ENCODE results near the gene CCDC80. TPM values are rescaled to one million over a fixed set of nuclear protein-coding genes. Genes with fewer than 3 reads are reported as not detected.

CCDC80 gene
- total RNA-seq, 1 donor from 2014 or later, result 143 TPM

DNA sequence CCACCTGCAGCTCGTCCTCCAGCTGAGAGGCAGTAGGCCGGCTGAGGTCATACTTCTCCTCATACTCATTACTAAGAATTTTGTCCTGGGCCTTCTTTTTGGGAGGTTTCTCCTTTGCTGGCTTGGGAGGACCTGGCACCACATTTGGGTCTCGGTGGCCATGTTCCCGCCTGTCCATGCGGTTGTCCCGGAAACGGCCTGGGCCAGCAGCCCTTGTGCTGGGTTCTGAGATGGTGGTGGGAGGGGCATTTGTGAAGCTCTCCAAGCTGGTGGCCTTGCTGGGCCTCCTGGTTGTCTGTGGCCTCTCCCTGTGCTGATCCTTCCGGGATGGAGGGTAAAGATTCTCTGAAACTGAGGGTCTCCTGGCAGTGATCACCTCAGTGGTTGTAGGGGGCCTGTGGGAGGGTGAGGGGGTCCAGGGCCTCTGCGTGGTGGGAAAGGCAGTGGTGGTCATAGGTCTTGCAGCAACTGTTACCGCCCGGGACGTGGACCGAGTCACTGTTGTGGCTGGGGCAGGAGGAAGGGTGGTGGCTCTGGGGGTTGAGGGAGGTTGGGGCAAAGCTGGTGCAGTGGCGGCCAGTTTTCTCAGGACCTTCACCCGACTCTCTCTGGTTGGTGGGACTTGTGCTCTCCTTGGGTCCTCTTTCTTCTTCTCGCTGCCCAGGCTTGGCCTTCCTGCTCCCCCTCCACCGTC, 2.5 kb downstream of the CCDC80 start:
- DNase-seq (ENCODE audit: low spot score) (no peak), ATAC-seq (peak; percentile 29)
- intact Hi-C loops (cut with DNase I), result no loop called here

DNA sequence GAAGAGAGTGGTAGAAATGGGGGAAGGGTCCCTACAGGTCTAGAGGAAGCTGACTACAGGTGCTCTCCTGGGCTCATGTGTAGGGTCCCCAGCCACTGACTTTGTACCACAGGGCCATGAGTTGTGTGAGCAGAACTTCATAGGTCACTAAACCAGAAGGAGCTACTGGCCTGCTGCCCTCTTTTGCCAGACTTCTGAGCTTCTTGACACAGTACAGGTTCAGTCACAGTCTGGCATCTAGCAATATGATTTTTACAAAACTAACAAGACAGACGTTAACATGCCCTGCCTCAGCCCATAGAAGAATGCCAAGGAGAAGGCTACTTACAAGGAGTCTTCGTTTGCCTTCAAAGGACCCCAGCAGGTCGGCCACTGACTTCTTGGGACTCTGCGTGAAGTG, 3.2 kb downstream of the CCDC80 start:
- intact Hi-C loops (cut with DNase I), result no loop called here
- DNase-seq (ENCODE audit: low spot score), result no peak
- no peak for ATAC-seq

DNA sequence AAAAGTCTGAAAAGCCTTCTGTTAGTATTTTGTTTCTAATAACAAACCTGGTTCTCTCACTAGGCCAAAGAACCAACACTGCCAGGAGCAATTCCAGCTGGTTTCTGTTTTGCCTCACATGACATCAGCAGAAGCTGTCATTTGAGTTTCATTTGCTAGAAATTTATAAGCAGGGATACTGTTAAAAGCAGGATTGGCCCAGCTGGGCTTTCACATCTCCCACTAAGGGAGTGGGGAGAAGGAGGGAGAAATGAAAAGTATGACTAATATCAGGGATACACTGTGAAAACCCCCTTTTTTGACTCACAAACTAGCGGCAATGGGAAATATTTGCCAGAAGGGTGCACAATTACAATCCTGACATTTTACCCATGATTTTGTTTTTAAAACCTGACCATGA, 5.3 kb downstream of the CCDC80 start:
- DNase-seq (ENCODE audit: low spot score), result no peak
- intact Hi-C loops (cut with DNase I), result no loop called here
- ATAC-seq, result peak; percentile 33

DNA sequence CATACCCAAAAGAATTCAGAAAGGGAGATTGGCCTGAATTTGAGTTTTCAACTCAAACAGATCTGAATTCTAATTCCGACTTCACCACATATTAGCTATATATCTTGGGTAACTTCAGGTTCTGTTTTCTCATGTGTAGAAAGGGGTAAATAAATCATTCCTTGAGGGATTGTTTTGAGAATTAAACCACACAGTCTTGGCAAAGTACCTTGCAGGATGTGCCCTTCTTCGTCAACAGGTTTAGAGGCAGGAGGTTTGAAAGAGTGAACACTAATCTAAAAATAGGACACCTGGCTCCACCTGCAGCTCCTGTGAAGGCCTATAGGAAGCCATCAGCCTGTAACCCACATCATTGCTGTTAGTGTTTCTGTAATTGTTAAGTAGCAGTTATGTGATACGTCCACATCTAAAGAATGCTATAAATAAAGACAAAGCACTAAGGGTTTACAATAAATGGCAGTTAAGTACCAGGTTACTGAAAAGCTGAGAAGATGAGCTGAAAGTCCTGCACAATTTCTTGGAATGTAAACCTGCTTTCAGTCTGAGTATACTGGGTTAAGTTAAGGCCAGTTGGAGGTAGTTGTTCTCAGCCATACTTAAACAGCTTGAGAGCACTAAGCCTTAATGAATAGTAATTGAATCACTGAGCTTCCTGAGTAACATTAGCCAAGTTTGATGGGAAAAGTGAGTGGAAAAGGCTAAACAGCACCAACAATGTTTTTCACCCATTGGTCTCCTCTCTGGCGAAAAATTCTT, 6.0 kb downstream of the CCDC80 start:
- ATAC-seq, result no peak
- no peak for DNase-seq (ENCODE audit: low spot score)
- intact Hi-C loops (cut with DNase I), result no loop called here

DNA sequence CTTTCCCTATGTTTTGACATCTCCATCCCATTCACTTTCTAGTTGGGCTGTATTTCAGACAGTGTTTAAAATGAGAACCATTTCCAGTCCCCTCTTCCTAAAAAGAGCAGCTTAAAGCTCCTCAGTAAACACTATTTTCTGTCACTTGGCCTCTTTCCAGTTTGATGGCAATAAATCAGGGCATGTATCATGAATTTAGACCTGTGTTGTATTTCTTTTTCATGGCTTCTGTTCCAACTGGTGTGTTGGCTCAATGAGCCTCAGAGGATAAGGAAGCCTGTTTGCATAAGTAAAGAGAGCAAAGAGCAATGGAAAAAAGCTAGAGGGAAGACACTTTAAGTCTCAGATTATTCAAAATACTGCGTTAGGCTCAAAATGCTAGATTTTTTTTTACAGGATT, 7.2 kb downstream of the CCDC80 start:
- ATAC-seq (no peak), DNase-seq (ENCODE audit: low spot score) (no peak)
- intact Hi-C loops (cut with DNase I), result no loop called here

DNA sequence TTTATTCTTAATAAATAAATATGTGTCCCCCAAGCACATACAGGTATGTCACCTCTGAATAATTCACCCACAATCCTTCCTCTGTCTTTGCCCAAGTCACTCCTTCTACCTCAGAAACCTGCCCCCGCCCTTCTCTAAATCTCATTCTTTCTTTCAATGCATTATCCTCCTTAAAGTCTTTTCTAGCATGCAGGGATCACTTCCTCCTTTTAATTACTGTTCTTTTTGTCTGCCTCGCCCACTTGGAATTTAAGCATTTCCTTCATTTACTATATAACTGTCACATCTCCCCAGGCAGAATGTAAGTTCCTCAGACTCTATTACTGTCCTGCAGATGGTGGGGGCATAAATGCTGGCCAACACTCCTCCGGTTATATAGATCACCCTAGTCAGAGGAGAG, 7.8 kb downstream of the CCDC80 start:
- ATAC-seq (no peak), DNase-seq (ENCODE audit: low spot score) (no peak)
- intact Hi-C loops (cut with DNase I), result no loop called here

DNA sequence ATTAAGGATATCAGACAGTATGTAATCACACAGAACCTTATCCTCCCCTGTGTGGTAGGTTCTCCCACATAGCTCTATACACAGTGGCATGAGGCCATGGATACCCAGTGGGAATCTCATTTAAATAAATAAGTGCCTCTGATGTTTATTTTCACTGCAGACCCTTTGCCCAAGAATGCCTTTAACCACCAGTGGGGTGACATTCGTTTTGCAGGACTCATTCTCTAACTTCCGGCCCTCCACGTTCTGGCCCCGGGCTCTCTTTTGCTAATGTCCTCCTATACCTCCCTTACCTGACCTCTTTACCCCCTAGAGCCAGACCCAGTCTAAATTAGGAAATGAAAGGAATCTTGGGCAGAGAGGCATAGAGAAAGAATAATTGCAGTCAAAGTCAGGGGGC, 8.3 kb downstream of the CCDC80 start:
- intact Hi-C loops (cut with DNase I), result no loop called here
- ATAC-seq, result no peak

DNA sequence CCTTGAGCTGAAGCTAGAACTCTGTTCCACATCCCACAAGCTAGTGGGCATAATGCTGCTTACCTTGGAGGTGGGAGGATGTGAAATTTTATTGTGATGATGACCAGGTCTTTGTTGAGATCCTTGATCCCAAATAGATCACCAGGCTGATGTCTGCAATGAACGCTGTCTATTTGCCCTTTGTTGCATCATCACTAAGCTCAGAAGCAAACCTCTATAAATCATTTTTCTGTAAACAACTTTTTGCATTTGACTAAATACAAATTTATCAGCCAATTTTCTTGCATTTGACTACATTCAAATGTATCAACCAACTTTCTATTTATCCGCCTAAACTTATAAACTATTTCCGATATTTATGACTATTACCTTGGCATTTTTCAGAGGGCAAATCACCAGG, 9.7 kb downstream of the CCDC80 start:
- intact Hi-C loops (cut with DNase I), result no loop called here

More for the DNA sequence above, 8.3 kb downstream of the CCDC80 start:
- no peak for DNase-seq (ENCODE audit: low spot score)

DNA sequence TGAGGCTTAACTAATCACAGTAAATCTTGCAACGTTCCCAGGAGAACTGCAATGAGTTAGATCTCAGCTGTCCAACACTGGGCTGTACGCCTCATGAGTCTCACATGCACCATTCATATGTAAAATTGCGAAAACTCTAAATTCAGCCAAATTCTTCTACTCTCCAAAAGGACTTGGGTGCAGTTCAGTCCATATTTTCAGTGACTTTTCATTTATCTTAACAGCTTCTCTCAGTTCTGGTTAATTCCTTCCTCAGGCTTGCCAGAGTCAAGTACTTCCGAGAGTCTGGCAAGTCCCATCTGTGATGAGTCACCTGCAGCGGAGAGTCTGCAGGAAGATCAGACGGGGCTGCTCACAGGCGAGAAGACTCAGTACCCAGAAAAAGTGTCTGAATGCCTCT, 11.5 kb downstream of the CCDC80 start:
- intact Hi-C loops (cut with DNase I), result no loop called here
- DNase-seq (ENCODE audit: low spot score), result no peak
- ATAC-seq, result peak; percentile 88

More for the DNA sequence above, 9.7 kb downstream of the CCDC80 start:
- ATAC-seq (no peak), DNase-seq (ENCODE audit: low spot score) (no peak)

DNA sequence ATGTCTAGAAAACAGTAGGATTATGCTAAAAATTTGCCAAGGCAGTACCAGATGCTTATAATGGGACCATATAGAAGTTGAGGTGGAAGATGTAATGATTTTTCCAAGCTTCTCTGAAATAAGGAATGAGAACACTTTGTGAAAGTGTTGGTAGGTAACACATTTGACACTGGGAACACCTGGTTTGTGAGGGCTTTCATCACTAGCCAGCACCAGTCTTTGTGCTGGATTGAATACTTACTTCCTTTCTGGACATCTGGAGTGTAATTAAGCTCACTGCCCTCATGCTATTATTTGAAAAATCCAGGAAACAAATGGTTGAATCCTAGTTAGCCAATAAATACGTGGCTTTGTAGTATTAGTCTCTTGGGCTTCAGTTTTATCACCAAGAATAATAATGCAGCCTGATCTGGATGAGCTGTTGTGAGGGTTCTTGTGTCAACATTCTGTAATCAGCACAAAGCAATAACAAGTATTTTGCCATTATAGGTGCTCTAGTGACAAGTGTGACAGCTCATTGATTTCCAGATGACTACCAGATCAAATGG, 12.9 kb downstream of the CCDC80 start:
- ATAC-seq (peak; percentile 10), DNase-seq (ENCODE audit: low spot score) (no peak)
- intact Hi-C loops (cut with DNase I), result no loop called here

DNA sequence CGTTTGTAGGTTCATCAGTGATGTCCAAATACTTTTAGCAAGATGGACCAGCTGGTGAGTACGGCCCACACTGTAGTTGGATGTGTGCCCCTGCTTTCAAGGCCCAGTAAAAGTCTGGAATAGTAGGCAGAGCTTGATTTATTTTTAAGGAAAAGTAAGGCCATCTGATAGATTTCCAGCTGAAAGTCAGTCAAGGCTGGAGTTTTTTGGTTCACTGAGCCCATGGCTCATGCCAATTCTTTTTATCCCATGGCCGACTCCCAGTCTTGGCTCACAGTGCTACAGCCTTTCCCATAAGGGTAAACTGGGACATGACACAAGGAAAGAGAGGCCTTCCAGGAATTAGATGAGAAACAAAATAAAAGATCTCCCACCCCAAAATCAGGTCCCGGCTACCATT, 13.5 kb downstream of the CCDC80 start:
- intact Hi-C loops (cut with DNase I), result no loop called here
- DNase-seq (ENCODE audit: low spot score) (no peak), ATAC-seq (peak; percentile 72)

DNA sequence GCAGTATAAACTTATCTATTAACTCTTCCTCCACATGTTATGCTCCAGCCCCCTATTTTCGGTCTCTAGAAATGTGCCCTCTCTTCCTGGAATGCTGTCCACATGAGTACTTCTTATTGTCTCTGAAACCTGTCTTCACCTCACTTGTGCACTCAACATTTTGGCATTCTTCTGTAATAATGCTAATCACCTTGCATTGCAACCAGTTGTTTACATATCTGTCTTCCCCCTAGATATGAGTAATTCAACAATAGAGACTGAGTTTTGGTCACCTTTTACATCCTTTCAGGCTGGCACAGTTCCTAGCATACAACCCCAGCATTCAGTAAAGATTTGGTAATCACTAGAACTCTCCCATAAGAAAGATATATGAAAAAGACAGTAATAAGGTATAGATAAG, 17.2 kb downstream of the CCDC80 start:
- intact Hi-C loops (cut with DNase I), result no loop called here
- ATAC-seq (no peak), DNase-seq (ENCODE audit: low spot score) (no peak)

DNA sequence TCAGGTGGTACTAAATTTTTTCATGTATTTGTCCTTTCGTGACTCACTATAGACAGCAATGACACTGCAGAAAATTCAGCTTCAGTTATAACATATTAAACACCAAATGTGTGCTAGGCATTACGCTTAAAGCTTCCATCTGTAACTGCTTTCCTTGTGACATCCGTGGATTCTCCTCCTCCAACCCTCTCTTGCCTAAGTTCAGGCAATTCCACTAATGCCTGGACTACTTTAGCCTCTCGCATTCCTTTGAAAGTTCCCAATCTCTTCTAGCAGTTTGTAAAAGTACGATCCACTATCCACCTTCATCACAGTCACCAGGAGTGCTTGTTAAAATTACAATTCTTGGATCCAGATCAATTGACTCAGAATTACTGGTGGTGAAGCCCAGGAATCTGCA, 17.7 kb downstream of the CCDC80 start:
- intact Hi-C loops (cut with DNase I), result no loop called here
- ATAC-seq, result no peak

DNA sequence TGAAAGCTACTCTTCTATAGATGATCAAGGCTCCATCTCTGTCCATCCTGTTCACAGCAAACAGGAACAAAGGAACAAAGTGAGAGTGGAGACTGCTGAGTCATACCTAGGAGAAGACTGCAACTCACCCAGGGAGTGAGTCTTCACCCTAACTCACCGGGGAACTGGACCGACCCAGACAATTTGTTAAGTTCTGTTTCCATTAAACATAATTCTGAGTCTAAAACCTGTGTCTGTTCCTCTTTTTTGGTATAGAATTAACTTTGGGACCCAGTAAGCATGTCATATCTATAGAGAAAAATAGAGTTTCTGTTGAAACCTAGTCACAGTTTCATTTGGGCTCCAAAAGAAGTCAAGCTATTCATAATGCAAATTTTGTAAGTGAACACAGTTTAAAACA, 21.6 kb downstream of the CCDC80 start:
- no peak for ATAC-seq
- intact Hi-C loops (cut with DNase I), result no loop called here
- no peak for DNase-seq (ENCODE audit: low spot score)

More for the DNA sequence above, 17.7 kb downstream of the CCDC80 start:
- DNase-seq (ENCODE audit: low spot score), result no peak

DNA sequence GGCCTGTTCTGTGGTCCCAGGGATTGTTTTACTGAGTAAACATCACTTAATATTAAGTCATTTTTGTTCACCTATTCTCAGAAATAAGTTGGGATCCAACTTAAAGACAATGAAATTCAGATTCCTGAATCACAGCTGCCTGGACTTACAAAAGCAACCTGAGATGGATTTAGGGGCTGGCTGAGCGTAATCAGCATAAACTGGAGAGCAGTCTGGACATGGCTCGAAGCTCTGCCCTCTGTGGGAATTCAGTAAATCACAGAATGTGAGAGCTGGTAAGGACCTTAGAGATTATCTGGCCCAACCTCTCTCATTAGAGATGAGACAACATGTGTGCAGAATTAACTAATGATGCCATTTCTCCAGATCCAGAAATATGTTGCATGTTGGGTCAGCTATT, 23.7 kb downstream of the CCDC80 start:
- ATAC-seq (no peak), DNase-seq (ENCODE audit: low spot score) (no peak)

DNA sequence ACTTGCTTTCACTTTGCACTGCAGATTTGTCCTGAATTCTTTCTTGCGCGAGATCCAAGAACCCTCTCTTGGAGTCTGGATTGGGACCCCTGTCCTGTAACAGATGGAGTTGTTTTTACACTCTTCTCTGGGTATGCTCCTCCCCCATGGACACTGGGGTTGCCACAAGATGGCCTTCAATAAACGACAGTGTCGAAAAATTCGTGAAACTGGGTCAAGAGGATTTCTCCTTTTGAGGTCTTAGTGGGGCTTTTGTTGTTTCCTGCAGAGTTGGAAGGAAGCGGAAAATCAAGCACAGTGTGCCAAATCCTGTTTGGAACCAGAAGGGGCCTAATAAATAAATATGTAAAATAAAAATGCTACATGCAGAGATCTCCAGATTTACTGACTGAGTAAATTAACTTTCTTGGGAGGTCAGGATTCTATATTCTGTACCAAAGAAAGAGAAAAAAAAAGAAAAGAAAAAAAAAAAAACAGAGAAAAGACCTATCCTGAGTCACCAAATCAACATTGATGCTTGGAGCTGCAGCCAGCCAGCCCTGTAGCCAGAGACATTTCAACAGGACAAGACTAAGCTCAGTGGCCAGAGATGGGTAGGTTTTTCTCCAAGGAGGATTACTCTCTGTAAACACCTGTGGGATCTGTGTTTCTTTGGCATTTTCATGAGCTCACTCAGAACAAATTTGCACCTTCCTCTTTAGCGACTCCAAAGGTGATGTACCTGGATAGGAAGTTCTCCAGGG, 24.8 kb downstream of the CCDC80 start:
- no peak for ATAC-seq
- no peak for DNase-seq (ENCODE audit: low spot score)
- intact Hi-C loops (cut with DNase I), result no loop called here

More for the DNA sequence above, 23.7 kb downstream of the CCDC80 start:
- intact Hi-C loops (cut with DNase I), result no loop called here

DNA sequence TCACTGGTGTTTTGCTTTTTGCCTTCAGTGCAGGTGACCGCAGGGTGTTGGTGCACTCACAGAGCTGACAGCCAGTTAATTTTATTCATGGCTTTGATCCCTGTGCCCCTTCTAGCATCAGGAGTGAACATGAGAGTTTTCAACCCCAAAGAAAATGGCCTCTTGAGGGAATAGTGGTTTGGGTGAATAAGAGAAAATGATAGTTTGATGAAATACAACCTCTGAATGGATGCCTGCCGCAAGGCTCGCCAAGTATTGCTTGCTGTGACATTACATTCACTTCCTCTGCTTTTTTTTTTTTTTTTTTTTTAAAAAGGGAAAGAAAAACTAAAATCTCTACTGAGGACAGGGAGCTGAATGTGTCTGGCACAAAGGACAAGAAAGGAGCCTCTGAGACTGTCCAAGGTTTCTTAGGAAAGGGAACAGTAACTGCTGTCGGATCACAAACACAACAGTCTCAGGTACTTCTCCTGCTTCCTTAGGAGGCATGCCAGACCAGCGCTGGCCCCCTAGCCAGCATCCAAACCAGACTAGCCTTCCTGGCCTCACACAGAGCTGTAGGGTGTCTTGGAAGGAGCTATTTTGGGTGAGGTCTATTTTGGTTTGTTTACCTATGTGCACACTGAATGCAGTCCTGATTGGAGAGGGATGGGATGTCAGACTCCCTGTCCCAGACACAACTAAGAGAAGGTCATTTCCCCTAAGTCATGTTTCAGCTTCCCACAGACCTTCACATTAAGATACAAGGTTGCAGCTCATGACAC, 29.0 kb downstream of the CCDC80 start:
- peak; percentile 50 for ATAC-seq
- intact Hi-C loops (cut with DNase I), result no loop called here
- DNase-seq (ENCODE audit: low spot score), result no peak

DNA sequence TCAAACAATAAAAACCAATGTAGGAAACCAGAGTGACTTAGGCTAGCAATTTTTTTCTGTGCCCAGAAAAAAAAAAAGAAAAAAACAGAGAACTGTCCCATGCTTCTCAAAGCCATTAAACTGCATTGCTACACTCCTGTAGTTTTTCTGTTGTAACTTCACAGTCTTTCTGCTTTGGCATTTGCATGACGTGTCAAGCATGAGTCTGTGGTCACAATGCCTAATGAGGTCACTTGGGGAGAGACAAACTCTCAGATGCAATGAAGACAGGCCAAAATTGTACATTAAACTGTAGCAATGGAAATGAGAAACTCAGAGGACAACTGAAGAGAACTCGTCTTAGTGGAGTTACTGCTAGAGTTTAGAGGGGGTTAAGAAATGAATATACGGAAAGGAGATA, 30.8 kb downstream of the CCDC80 start:
- DNase-seq (ENCODE audit: low spot score) (no peak), ATAC-seq (peak; percentile 31)
- intact Hi-C loops (cut with DNase I), result no loop called here

DNA sequence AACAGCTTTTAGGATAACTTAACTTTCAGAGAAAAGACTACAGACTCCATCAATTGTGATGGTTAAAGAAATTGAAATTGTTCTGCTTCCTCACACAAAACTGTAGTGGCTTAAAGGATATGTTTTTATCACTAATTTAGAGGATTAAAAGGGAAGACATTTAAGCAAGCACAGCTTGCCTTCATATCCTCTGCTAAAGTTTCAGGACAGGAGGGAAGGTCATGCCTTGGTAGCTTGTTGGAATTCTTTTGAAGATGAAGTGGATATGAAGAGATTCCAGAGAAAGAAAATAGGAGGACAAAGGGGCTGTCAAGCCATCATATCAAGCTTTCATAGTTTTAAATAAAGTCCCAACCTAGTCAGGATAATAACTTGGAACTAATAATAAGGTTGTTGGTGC, 33.1 kb downstream of the CCDC80 start:
- intact Hi-C loops (cut with DNase I), result no loop called here
- ATAC-seq (no peak), DNase-seq (ENCODE audit: low spot score) (no peak)
